K562 (cell line): ENCODE measurements around the gene ST6GALNAC3. TPM values are rescaled to one million over a fixed set of nuclear protein-coding genes. Genes with fewer than 3 reads are reported as not detected.

ENCODE experiments used
- ATAC-seq: fragments of 200-7000 bp; cut with Tn5 transposase; 3 replicates; pipeline ENCODE4 v1.9.1; 2020; ENCODE audit warnings: moderate library complexity
- BruUV-seq: library from RNA; stranded (reverse); fragments of 400-500 nt; replicated peaks from 2 replicates; lab custom pipeline; 2021; lab: Mats Ljungman, UMichigan
- CTCF ChIA-PET: fragments of 300-600 bp; formaldehyde crosslinking; extraction: SDS; loops from one replicate; lab custom pipeline; 2021; ENCODE audit warnings: low intra/inter-chr PET ratio; lab: Yijun Ruan, JAX
- POLR2A ChIA-PET: fragments of 300-600, 350-650 bp; sonication (Branson Sonifier 250); formaldehyde crosslinking; extraction: SDS; loops from one replicate; lab custom pipeline; 2021; ENCODE audit warnings: antibody characterized with exemption, inconsistent platforms; lab: Yijun Ruan, JAX
- DNase-seq, 4 experiments: peaks; one replicate each; pipeline versions ENCODE4 v3.0.0 to v3.0.0-alpha.2; 2011 to 2018; ENCODE audit warnings: low spot score in 3 of 4, mixed read lengths in 3 of 4; ENCODE audit errors: extremely low read depth in 1 of 4
- FAIRE-seq: peaks from 2 replicates; lab custom pipeline; 2011; peaks lifted over from hg19 to GRCh38; lab: Jason Lieb, UNC
- H2AFZ ChIP-seq: 2 replicates; pipeline ENCODE4 v1.6.0; 2011; ENCODE audit warnings: low read depth, low read length, control low read depth, inconsistent platforms
- H3K27ac ChIP-seq: fragments of 200-600 bp; 3 replicates; pipeline ENCODE4 v1.8.0; 2011; ENCODE audit warnings: low read depth, mild to moderate bottlenecking, control low read depth, inconsistent platforms, low read length, moderate library complexity, mixed read lengths; ENCODE audit errors: extremely low read depth
- H3K27me3 ChIP-seq, 2 experiments: fragments of 300-600 bp in 1 of 2; 2 replicates in 1 of 2; 3 replicates in 1 of 2; pipeline versions ENCODE4 v1.6.0 to v1.8.0; 2011; ENCODE audit warnings: inconsistent platforms in 2 of 2, low read length in 2 of 2, mild to moderate bottlenecking in 1 of 2, mixed read lengths in 1 of 2, moderate library complexity in 1 of 2; ENCODE audit not compliant: control insufficient read depth in 2 of 2, insufficient read depth in 2 of 2
- H3K36me3 ChIP-seq: fragments of 300-600 bp; 3 replicates; pipeline ENCODE4 v1.8.0; 2011; ENCODE audit warnings: mild to moderate bottlenecking, low read length, inconsistent platforms; ENCODE audit not compliant: control insufficient read depth, insufficient read depth
- H3K4me1 ChIP-seq, 2 experiments: fragments of 200-600 bp in 1 of 2; replicated peaks in 1 of 2; 2 replicates in 1 of 2; 3 replicates in 1 of 2; pipeline versions ENCODE4 v1.5.1 to v1.8.0; 2011; ENCODE audit warnings: inconsistent platforms in 2 of 2, low read length in 2 of 2, mild to moderate bottlenecking in 1 of 2, mixed read lengths in 1 of 2, moderate library complexity in 1 of 2; ENCODE audit not compliant: control insufficient read depth in 2 of 2, insufficient read depth in 2 of 2
- H3K4me2 ChIP-seq: 2 replicates; pipeline ENCODE4 v1.6.1; 2011; ENCODE audit warnings: low read length, control low read depth, inconsistent platforms, mixed read lengths; ENCODE audit not compliant: insufficient read depth
- H3K4me3 ChIP-seq: fragments of 200-600 bp; sonication (generic), shearing (Covaris generic); 2 replicates; pipeline ENCODE4 v1.5.1; 2016; ENCODE audit warnings: control low read depth, inconsistent platforms
- H3K79me2 ChIP-seq: fragments of 200-600 bp; 3 replicates; pipeline ENCODE4 v1.8.0; 2011; ENCODE audit warnings: low read length, inconsistent platforms; ENCODE audit not compliant: control insufficient read depth, insufficient read depth
- H3K9ac ChIP-seq, 2 experiments: 2 replicates each; pipeline versions ENCODE4 v1.6.0 to v1.6.1; 2011; ENCODE audit warnings: low read depth in 2 of 2, low read length in 2 of 2, control low read depth in 1 of 2, inconsistent platforms in 1 of 2, mild to moderate bottlenecking in 1 of 2, mixed read lengths in 1 of 2; ENCODE audit not compliant: insufficient read depth in 1 of 2
- H3K9me1 ChIP-seq: one replicate; pipeline ENCODE4 v1.6.0; 2011; ENCODE audit warnings: inconsistent platforms, mild to moderate bottlenecking, low read length, moderate library complexity; ENCODE audit not compliant: control insufficient read depth, insufficient read depth
- H3K9me3 ChIP-seq: replicated peaks from 2 replicates; pipeline ENCODE4 v1.5.1; 2011; ENCODE audit warnings: low read depth, low read length, inconsistent platforms; ENCODE audit not compliant: control insufficient read depth, insufficient read depth
- H4K20me1 ChIP-seq: replicated peaks from 2 replicates; pipeline ENCODE4 v1.6.1; 2011; ENCODE audit warnings: low read length, inconsistent platforms, mixed read lengths; ENCODE audit not compliant: control insufficient read depth, insufficient read depth
- BACH1 ChIP-seq: fragments of 200-800 bp; sonication (Bioruptor generic); IDR thresholded peaks from 2 replicates; pipeline ENCODE4 v1.6.1; 2016; ENCODE audit warnings: missing genetic modification characterization, missing compliant biosample characterization
- CHCHD3 ChIP-seq: fragments of 250-450 bp; sonication (Bioruptor Pico); IDR thresholded peaks from 2 replicates; pipeline ENCODE4 v2.1.2; 2022; ENCODE audit warnings: mild to moderate bottlenecking
- ESRRA ChIP-seq: fragments of 450-650 bp; IDR thresholded peaks from 2 replicates; pipeline ENCODE4 v1.6.1; 2014; ENCODE audit warnings: low read depth, mild to moderate bottlenecking, moderate library complexity, borderline replicate concordance
- GABPB2 ChIP-seq: fragments of 250-450 bp; sonication (Bioruptor Pico); conservative IDR thresholded peaks from 2 replicates; pipeline ENCODE4 v1.5.1; 2021; ENCODE audit warnings: mild to moderate bottlenecking
- PRMT5 ChIP-seq: sonication (generic); formaldehyde crosslinking; IDR thresholded peaks from 2 replicates; pipeline ENCODE4 v1.5.0; 2020; ENCODE audit warnings: missing genetic modification reagents
- RBBP5 ChIP-seq: fragments of 200-600 bp; sonication (generic); IDR thresholded peaks from 2 replicates; pipeline ENCODE4 v1.6.1; 2012; ENCODE audit warnings: borderline replicate concordance, mild to moderate bottlenecking, low read length, control low read depth, inconsistent platforms; ENCODE audit not compliant: insufficient read depth, poor library complexity, severe bottlenecking
- SMAD4 ChIP-seq: fragments of 250-450 bp; sonication (Bioruptor Pico); conservative IDR thresholded peaks from 2 replicates; pipeline ENCODE4 v1.8.0; 2021; ENCODE audit warnings: inconsistent platforms, mild to moderate bottlenecking, moderate library complexity
- TFAM ChIP-seq: fragments of 250-450 bp; sonication (Bioruptor Pico); conservative IDR thresholded peaks from 2 replicates; pipeline ENCODE4 v1.5.0; 2021; ENCODE audit warnings: mild to moderate bottlenecking, moderate library complexity
- ZNF79 ChIP-seq: fragments of 250-450 bp; sonication (Bioruptor Pico); IDR thresholded peaks from 2 replicates; pipeline ENCODE4 v1.4.0; 2020; ENCODE audit warnings: low read depth, mild to moderate bottlenecking, moderate library complexity
- WGBS: fragments of 100-300 bp; shearing (Covaris generic); methylation state at CpG from one replicate; pipeline ENCODE4 v1.1.6; 2016; ENCODE audit warnings: low coverage, mixed read lengths; ENCODE audit not compliant: insufficient coverage; ENCODE audit errors: missing lambda C conversion rate; 5-methylcytosine and 5-hydroxymethylcytosine counted together
- in situ Hi-C: fragments of 300-500 bp; cut with MboI; formaldehyde crosslinking; loops from 4 replicates; pipeline ENCODE4 v1.15.0; 2018; ENCODE audit warnings: inconsistent platforms, mixed read lengths
- intact Hi-C: fragments of 100-400 bp; cut with micrococcal nuclease; formaldehyde crosslinking; loops from 2 replicates; pipeline ENCODE4 v1.14.2; 2022
- polyA plus RNA-seq, 8 experiments: library from polyadenylated mRNA; depleted of rRNA in 4 of 8; stranded (reverse) in 5 of 8; unstranded in 3 of 8; fragments of >200 nt; fragmentation: Nextera tagmentation in 2 of 8; fragmentation: Illumina TruSeq in 1 of 8; extraction: Ambion mirVana in 2 of 8; extraction: Trizol in 1 of 8; gene quantifications; 2 replicates each; pipeline versions ENCODE4 v1.2.1 to v1.2.3, GENCODE V29; 2011 to 2014; ENCODE audit warnings: inconsistent platforms in 1 of 8, missing spikeins in 1 of 8
- total RNA-seq, 7 experiments: library from RNA; depleted of rRNA in 6 of 7; stranded (reverse); fragments of >200 nt in 6 of 7; fragmentation: Illumina TruSeq in 2 of 7; extraction: Trizol in 2 of 7; gene quantifications; 2 replicates each; pipeline versions ENCODE4 v1.2.1 to v1.2.3, GENCODE V29; 2011 to 2021; ENCODE audit warnings: low replicate concordance in 1 of 7
- TF ChIP-seq, protein P1 (sequence below): fragments of 150-350 bp; conservative IDR thresholded peaks from 2 replicates; pipeline ENCODE4 v1.6.1; 2014; ENCODE audit warnings: low read length
- TF ChIP-seq, protein P2 (sequence below): fragments of 250-450 bp; sonication (Bioruptor Pico); IDR thresholded peaks from 2 replicates; pipeline ENCODE4 v1.4.0; 2020; ENCODE audit warnings: mild to moderate bottlenecking, moderate library complexity
- TF ChIP-seq, protein P3 (sequence below): IDR thresholded peaks from 2 replicates; pipeline ENCODE4 v1.6.1; 2011; ENCODE audit not compliant: insufficient read length; ENCODE audit errors: extremely low read depth

Gene ST6GALNAC3
- total and polyA plus RNA-seq, 9 of the 15 experiments (the other 6 are each of a cell fraction or from before 2014, with no cell fraction given), result 0.04 to 0.29 (median 0.18) TPM; not detected in 6

DNA sequence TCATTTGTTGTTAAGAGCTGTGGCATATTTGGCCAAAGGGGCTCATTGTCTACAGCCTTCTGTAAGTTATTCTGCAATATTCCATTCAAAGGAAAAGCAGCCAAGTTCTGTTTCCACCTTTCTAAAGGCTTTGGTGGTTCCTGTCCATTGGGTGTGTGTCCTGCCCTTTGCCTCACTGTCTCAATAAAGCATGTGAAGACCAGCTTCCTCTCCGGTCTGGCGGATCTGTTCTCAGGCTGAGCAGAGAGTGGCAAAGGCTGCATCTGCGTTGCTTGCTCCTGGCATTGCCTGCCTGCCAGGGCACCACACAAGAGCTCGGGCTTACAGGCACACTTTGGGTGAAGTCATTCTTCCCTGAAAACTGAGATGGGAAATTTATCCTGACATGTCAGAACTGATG lies 34.9 kb downstream of the ST6GALNAC3 start:
- no TSS peak for BruUV-seq
- no peaks in the 10 kb centered on the region for H3K4me1 ChIP-seq
- H3K36me3 ChIP-seq, result no peaks in the 10 kb centered on the region
- in situ Hi-C loops, result no loop called here
- 2% methylated on average over 4 of the region's 4 CpGs for WGBS
- no peaks in the 10 kb centered on the region for H4K20me1 ChIP-seq
- H3K27ac ChIP-seq, result no peak overlapping the region
- CTCF ChIA-PET, result no interaction called here
- H2AFZ ChIP-seq, result no peak overlapping the region
- no peaks in the 10 kb centered on the region for H3K9me3 ChIP-seq
- no peaks in the 10 kb centered on the region for H3K79me2 ChIP-seq
- H3K27me3 ChIP-seq, result no peaks in the 10 kb centered on the region
- no peak for ATAC-seq
- H3K9me1 ChIP-seq, result no peaks in the 10 kb centered on the region
- DNase-seq, result no peak
- TF ChIP-seq, protein P1, sequence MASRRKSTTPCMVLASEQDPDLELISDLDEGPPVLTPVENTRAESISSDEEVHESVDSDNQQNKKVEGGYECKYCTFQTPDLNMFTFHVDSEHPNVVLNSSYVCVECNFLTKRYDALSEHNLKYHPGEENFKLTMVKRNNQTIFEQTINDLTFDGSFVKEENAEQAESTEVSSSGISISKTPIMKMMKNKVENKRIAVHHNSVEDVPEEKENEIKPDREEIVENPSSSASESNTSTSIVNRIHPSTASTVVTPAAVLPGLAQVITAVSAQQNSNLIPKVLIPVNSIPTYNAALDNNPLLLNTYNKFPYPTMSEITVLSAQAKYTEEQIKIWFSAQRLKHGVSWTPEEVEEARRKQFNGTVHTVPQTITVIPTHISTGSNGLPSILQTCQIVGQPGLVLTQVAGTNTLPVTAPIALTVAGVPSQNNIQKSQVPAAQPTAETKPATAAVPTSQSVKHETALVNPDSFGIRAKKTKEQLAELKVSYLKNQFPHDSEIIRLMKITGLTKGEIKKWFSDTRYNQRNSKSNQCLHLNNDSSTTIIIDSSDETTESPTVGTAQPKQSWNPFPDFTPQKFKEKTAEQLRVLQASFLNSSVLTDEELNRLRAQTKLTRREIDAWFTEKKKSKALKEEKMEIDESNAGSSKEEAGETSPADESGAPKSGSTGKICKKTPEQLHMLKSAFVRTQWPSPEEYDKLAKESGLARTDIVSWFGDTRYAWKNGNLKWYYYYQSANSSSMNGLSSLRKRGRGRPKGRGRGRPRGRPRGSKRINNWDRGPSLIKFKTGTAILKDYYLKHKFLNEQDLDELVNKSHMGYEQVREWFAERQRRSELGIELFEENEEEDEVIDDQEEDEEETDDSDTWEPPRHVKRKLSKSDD, result no peak
- TF ChIP-seq ZNF79 (CRISPR knock-in tag) (no peak), ESRRA (no peak), BACH1 (tag) (no peak), CHCHD3 (no peak), PRMT5 (no peak), RBBP5 (no peak), SMAD4 (CRISPR knock-in tag) (no peak), TFAM (CRISPR knock-in tag) (no peak), GABPB2 (CRISPR knock-in tag) (no peak)
- TF ChIP-seq, protein P2, sequence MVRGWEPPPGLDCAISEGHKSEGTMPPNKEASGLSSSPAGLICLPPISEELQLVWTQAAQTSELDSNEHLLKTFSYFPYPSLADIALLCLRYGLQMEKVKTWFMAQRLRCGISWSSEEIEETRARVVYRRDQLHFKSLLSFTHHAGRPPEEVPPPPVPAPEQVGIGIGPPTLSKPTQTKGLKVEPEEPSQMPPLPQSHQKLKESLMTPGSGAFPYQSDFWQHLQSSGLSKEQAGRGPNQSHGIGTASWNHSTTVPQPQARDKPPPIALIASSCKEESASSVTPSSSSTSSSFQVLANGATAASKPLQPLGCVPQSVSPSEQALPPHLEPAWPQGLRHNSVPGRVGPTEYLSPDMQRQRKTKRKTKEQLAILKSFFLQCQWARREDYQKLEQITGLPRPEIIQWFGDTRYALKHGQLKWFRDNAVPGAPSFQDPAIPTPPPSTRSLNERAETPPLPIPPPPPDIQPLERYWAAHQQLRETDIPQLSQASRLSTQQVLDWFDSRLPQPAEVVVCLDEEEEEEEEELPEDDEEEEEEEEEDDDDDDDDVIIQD, result no peak
- TF ChIP-seq, protein P3, sequence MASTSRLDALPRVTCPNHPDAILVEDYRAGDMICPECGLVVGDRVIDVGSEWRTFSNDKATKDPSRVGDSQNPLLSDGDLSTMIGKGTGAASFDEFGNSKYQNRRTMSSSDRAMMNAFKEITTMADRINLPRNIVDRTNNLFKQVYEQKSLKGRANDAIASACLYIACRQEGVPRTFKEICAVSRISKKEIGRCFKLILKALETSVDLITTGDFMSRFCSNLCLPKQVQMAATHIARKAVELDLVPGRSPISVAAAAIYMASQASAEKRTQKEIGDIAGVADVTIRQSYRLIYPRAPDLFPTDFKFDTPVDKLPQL, result no peak
- TF ChIP-seq, all 486 proteins: peak for 0
- FAIRE-seq, result no peak
- POLR2A ChIA-PET, result no interaction called here
- Histone ChIP-seq H3K4me2 (no peak overlapping the region), H3K9ac (no peak overlapping the region), H3K4me3 (no peak overlapping the region)
- intact Hi-C loops, result no loop called here
